GM12878 (cell line): Measurements from ENCODE around the gene FARS2. TPM values are rescaled to one million over a fixed set of nuclear protein-coding genes. Genes with fewer than 3 reads are reported as not detected.

Experiments
- ATAC-seq: fragments of 200-7000 bp; cut with Tn5 transposase; 3 replicates; pipeline ENCODE4 v1.9.1; 2020; ENCODE audit warnings: mild to moderate bottlenecking, moderate library complexity
- BruUV-seq: library from RNA; stranded (reverse); fragments of 400-500 nt; replicated peaks from 2 replicates; lab custom pipeline; 2021; lab: Mats Ljungman, UMichigan
- CTCF ChIA-PET: fragments of 300-600 bp; sonication (Branson Sonifier 250); formaldehyde crosslinking; extraction: SDS; loops from one replicate; lab custom pipeline; 2021; ENCODE audit warnings: inconsistent platforms; lab: Yijun Ruan, JAX
- POLR2A ChIA-PET: fragments of 350-600 bp; formaldehyde crosslinking; extraction: SDS; loops from one replicate; lab custom pipeline; 2021; ENCODE audit warnings: inconsistent platforms; lab: Charles Lee
- RAD21 ChIA-PET: fragments of 300-600 bp; sonication (Branson Sonifier 250); formaldehyde crosslinking; loops from one replicate; lab custom pipeline; 2023; ENCODE audit warnings: antibody characterized with exemption; ENCODE audit not compliant: unreplicated experiment; lab: Charles Lee
- SMC1A ChIA-PET: fragments of 300-600 bp; sonication (Branson Sonifier 250); formaldehyde crosslinking; loops from one replicate; lab custom pipeline; 2023; ENCODE audit not compliant: unreplicated experiment, uncharacterized antibody; lab: Charles Lee
- DNase-seq: peaks from one replicate; pipeline ENCODE4 v3.0.0-alpha.2; 2011; ENCODE audit warnings: low read depth, low spot score
- FAIRE-seq: peaks from 3 replicates; lab custom pipeline; 2011; peaks lifted over from hg19 to GRCh38; lab: Jason Lieb, UNC
- H2AFZ ChIP-seq: 2 replicates; pipeline ENCODE4 v1.6.0; 2011; ENCODE audit warnings: low read depth, low read length, control low read depth; ENCODE audit not compliant: control insufficient read depth
- H3K27ac ChIP-seq: 2 replicates; pipeline ENCODE4 v1.5.1; 2011; ENCODE audit warnings: control low read depth; ENCODE audit not compliant: control insufficient read depth, insufficient read depth
- H3K27me3 ChIP-seq, 2 experiments: replicated peaks in 1 of 2; 2 replicates each; pipeline versions ENCODE4 v1.6.0 to v1.6.1; 2011; ENCODE audit warnings: low read length in 1 of 2; ENCODE audit not compliant: control insufficient read depth in 2 of 2, insufficient read depth in 2 of 2
- H3K36me3 ChIP-seq, 2 experiments: 2 replicates each; pipeline ENCODE4 v1.5.1; 2011; ENCODE audit warnings: low read length in 1 of 2; ENCODE audit not compliant: control insufficient read depth in 2 of 2, insufficient read depth in 2 of 2
- H3K4me1 ChIP-seq: 2 replicates; pipeline ENCODE4 v1.6.1; 2011; ENCODE audit warnings: mild to moderate bottlenecking, low read length, moderate library complexity, mixed read lengths; ENCODE audit not compliant: control insufficient read depth, insufficient read depth
- H3K4me2 ChIP-seq: 2 replicates; pipeline ENCODE4 v1.6.0; 2011; ENCODE audit warnings: control low read depth; ENCODE audit not compliant: control insufficient read depth, insufficient read depth
- H3K4me3 ChIP-seq: fragments of 200-600 bp; sonication (generic); 2 replicates; pipeline ENCODE4 v1.5.1; 2016
- H3K79me2 ChIP-seq: 2 replicates; pipeline ENCODE4 v1.6.0; 2011; ENCODE audit warnings: low read length; ENCODE audit not compliant: control insufficient read depth, insufficient read depth
- H3K9ac ChIP-seq: 2 replicates; pipeline ENCODE4 v1.8.0; 2011; ENCODE audit warnings: low read length, control low read depth, mixed read lengths; ENCODE audit not compliant: control insufficient read depth, insufficient read depth
- H3K9me3 ChIP-seq: replicated peaks from 3 replicates; pipeline ENCODE4 v1.5.1; 2011; ENCODE audit warnings: mild to moderate bottlenecking, low read length; ENCODE audit not compliant: control insufficient read depth, insufficient read depth
- H4K20me1 ChIP-seq: 2 replicates; pipeline ENCODE4 v1.6.0; 2011; ENCODE audit not compliant: control insufficient read depth, insufficient read depth
- CBFB ChIP-seq: IDR thresholded peaks from 2 replicates; pipeline ENCODE4 v1.6.1; 2016; ENCODE audit warnings: antibody characterized with exemption, low read depth
- ELK1 ChIP-seq: IDR thresholded peaks from 2 replicates; pipeline ENCODE4 v1.6.1; 2012; ENCODE audit warnings: low read depth, low read length, improper control_type of control experiment
- IRF4 ChIP-seq: IDR thresholded peaks from 2 replicates; pipeline ENCODE4 v1.6.1; 2011; ENCODE audit warnings: low read depth, low read length
- JUNB ChIP-seq: IDR thresholded peaks from 2 replicates; pipeline ENCODE4 v1.6.1; 2016; ENCODE audit warnings: antibody characterized with exemption, mild to moderate bottlenecking
- MAX ChIP-seq: IDR thresholded peaks from 2 replicates; pipeline ENCODE4 v1.6.1; 2012; ENCODE audit warnings: low read depth, low read length, improper control_type of control experiment
- MYC ChIP-seq: IDR thresholded peaks from 2 replicates; pipeline ENCODE4 v1.6.1; 2011; ENCODE audit warnings: mild to moderate bottlenecking, low read length, moderate library complexity, inconsistent platforms; ENCODE audit not compliant: insufficient read depth, insufficient replicate concordance, insufficient read length, severe bottlenecking
- NKRF ChIP-seq: fragments of 450-650 bp; conservative IDR thresholded peaks from 2 replicates; pipeline ENCODE4 v1.6.1; 2017; ENCODE audit warnings: mild to moderate bottlenecking, moderate library complexity
- PML ChIP-seq: IDR thresholded peaks from 2 replicates; pipeline ENCODE4 v1.6.1; 2012; ENCODE audit warnings: low read length, inconsistent platforms
- SMC3 ChIP-seq: IDR thresholded peaks from 2 replicates; pipeline ENCODE4 v1.6.1; 2011; ENCODE audit warnings: low read length, improper control_type of control experiment, borderline replicate concordance
- ZSCAN29 ChIP-seq: fragments of 450-650 bp; IDR thresholded peaks from 2 replicates; pipeline ENCODE4 v1.6.1; 2017; ENCODE audit warnings: mild to moderate bottlenecking, moderate library complexity
- WGBS: methylation state at CpG from one replicate; pipeline ENCODE4 v1.1.6; 2016; ENCODE audit warnings: low lambda C conversion rate; ENCODE audit not compliant: insufficient replicate concordance, insufficient coverage; ENCODE audit errors: missing lambda C conversion rate; 5-methylcytosine and 5-hydroxymethylcytosine counted together
- in situ Hi-C: fragments of 300-500 bp; cut with MboI; formaldehyde crosslinking; loops from 9 replicates; pipeline ENCODE4 v1.14.3; 2018; ENCODE audit warnings: mixed read lengths
- intact Hi-C: fragments of 100-400 bp; cut with micrococcal nuclease; formaldehyde crosslinking; loops from one replicate; pipeline ENCODE4 v1.14.2; 2022; ENCODE audit not compliant: unreplicated experiment
- polyA plus RNA-seq, 11 experiments: library from polyadenylated mRNA; depleted of rRNA in 4 of 11; unstranded in 6 of 11; stranded (reverse) in 5 of 11; fragments of >200 nt; fragmentation: Nextera tagmentation in 4 of 11; fragmentation: Illumina TruSeq in 1 of 11; extraction: Ambion mirVana in 4 of 11; extraction: Trizol in 1 of 11; gene quantifications; 1 replicate in 1 of 11; 2 replicates in 10 of 11; pipeline versions ENCODE4 v1.2.1 to v1.2.3, GENCODE V29; 2011 to 2016; ENCODE audit warnings: inconsistent platforms in 2 of 11, missing spikeins in 2 of 11, low read depth in 1 of 11
- total RNA-seq, 4 experiments: library from RNA; depleted of rRNA in 3 of 4; stranded (reverse); fragments of >200 nt in 3 of 4; fragmentation: Illumina TruSeq in 1 of 4; extraction: Trizol in 1 of 4; gene quantifications; 2 replicates each; pipeline versions ENCODE4 v1.2.1 to v1.2.3, GENCODE V29; 2013 to 2021

FARS2 gene
- total and polyA plus RNA-seq, 10 of the 15 experiments (the other 5 are each of a cell fraction or from before 2014, with no cell fraction given): 16.8 to 46.7 (median 25.6) TPM

GRCh38 chr6:5234874-5235273 lies 26.4 kb upstream of the FARS2 start:
- CTCF ChIA-PET: interaction anchor here (0.6 to 1.0 kb wide), 2 partner anchors 18 to 168 kb away, joined by 3 to 4 read pairs; no protein-coding TSS in a partner anchor

More at GRCh38 chr6:5234874-5235273, 26.4 kb upstream of the FARS2 start:
- BruUV-seq: no TSS peak
- no peak for DNase-seq
- Histone ChIP-seq H3K27me3 (no peaks in the 10 kb centered on the region), H3K79me2 (no peaks in the 10 kb centered on the region), H3K4me1 (peaks cover 20% of the 10 kb centered on the region), H3K36me3 (peaks cover 3 to 8% of the 10 kb centered on the region in 2 experiments; a peak in 3 of 4 replicates), H3K4me3 (no peak overlapping the region), H3K9ac (no peak overlapping the region), H3K9me3 (no peaks in the 10 kb centered on the region), H2AFZ (no peak overlapping the region), H3K4me2 (no peak overlapping the region), H4K20me1 (no peaks in the 10 kb centered on the region), H3K27ac (no peak overlapping the region)
- TF ChIP-seq ELK1 (no peak), MYC (no peak), MAX (no peak), NKRF (no peak), SMC3 (no peak), IRF4 (no peak), PML (no peak), JUNB (no peak), ZSCAN29 (no peak), CBFB (no peak)
- WGBS: 55% methylated on average over 6 of the region's 6 CpGs
- RAD21 ChIA-PET: interaction anchor here (1.7 kb wide), 1 partner anchor 19 kb away, joined by 3 read pairs; no protein-coding TSS in a partner anchor
- FAIRE-seq: no peak
- no peak for ATAC-seq
- intact Hi-C loops (no loop called here), in situ Hi-C loops (no loop called here)
- SMC1A ChIA-PET: interaction anchor here (0.9 to 1.1 kb wide), 3 partner anchors 44 to 70 kb away, joined by 3 to 4 read pairs (median 3); no protein-coding TSS in a partner anchor
- POLR2A ChIA-PET: interaction anchor here (0.5 to 1.1 kb wide), 2 partner anchors 8 to 36 kb away, joined by 3 to 5 read pairs; no protein-coding TSS in a partner anchor
